NB4 (cell line): ENCODE measurements around the gene RNF175.

Source experiments
- CTCF ChIP-seq: IDR thresholded peaks from one replicate; pipeline ENCODE4 v1.5.1; 2012; ENCODE audit warnings: low read depth, low read length
- POLR2A ChIP-seq: IDR thresholded peaks from 2 replicates; pipeline ENCODE4 v1.6.1; 2011; ENCODE audit warnings: mild to moderate bottlenecking; ENCODE audit not compliant: insufficient read length; ENCODE audit errors: extremely low read depth

- TF ChIP-seq POLR2A: no peak
- TF ChIP-seq CTCF: no peak
Observed at GRCh38 chr4:153777421-153777820, 17.6 kb upstream of the RNF175 start.
